IMR-90 (cell line): ENCODE results near the gene CCL28. TPM values are rescaled to one million over a fixed set of nuclear protein-coding genes. Genes with fewer than 3 reads are reported as not detected.

Experiments
- ATAC-seq: fragments of 200-7000 bp; cut with Tn5 transposase; 2 replicates; pipeline ENCODE4 v1.9.1; 2020; ENCODE audit warnings: low read depth, mild to moderate bottlenecking, moderate library complexity
- BruUV-seq: library from RNA; stranded (reverse); fragments of 400-500 nt; replicated peaks from 2 replicates; lab custom pipeline; 2021; lab: Mats Ljungman, UMichigan
- CTCF ChIA-PET: fragments of 300-600 bp; formaldehyde crosslinking; extraction: SDS; loops from one replicate; lab custom pipeline; 2021; ENCODE audit warnings: antibody characterized with exemption; lab: Yijun Ruan, JAX
- POLR2A ChIA-PET: fragments of 300-600 bp; sonication (Branson Sonifier 250); formaldehyde crosslinking; loops from one replicate; lab custom pipeline; 2022; ENCODE audit warnings: antibody characterized with exemption; ENCODE audit not compliant: unreplicated experiment; lab: Charles Lee
- DNase-seq: peaks from one replicate; pipeline ENCODE4 v3.0.0; 2013
- H2AFZ ChIP-seq: replicated peaks from 2 replicates; pipeline ENCODE3; 2013; ENCODE audit warnings: low read length, mild to moderate bottlenecking; ENCODE audit not compliant: poor library complexity
- H2AK5ac ChIP-seq: 2 replicates; pipeline ENCODE4 v1.6.1; 2013; ENCODE audit warnings: low read depth, low read length, inconsistent platforms
- H2AK9ac ChIP-seq: replicated peaks from 2 replicates; pipeline ENCODE3; 2013; ENCODE audit warnings: mild to moderate bottlenecking, low read depth, low read length, moderate library complexity; ENCODE audit not compliant: poor library complexity
- H2BK120ac ChIP-seq: 2 replicates; pipeline ENCODE4 v1.6.1; 2013; ENCODE audit warnings: low read depth, low read length, inconsistent platforms
- H2BK15ac ChIP-seq: 3 replicates; pipeline ENCODE4 v1.6.1; 2013; ENCODE audit warnings: low read depth, low read length, inconsistent platforms
- H2BK20ac ChIP-seq: 2 replicates; pipeline ENCODE4 v1.6.1; 2013; ENCODE audit warnings: low read depth, mild to moderate bottlenecking, inconsistent platforms, low read length, moderate library complexity
- H2BK5ac ChIP-seq: 2 replicates; pipeline ENCODE4 v1.6.1; 2013; ENCODE audit warnings: mild to moderate bottlenecking, low read depth, low read length, inconsistent platforms; ENCODE audit not compliant: poor library complexity, severe bottlenecking
- H3K14ac ChIP-seq: replicated peaks from 2 replicates; pipeline ENCODE4 v1.6.1; 2013; ENCODE audit warnings: low read depth, low read length, inconsistent platforms
- H3K18ac ChIP-seq: 2 replicates; pipeline ENCODE4 v1.6.1; 2013; ENCODE audit warnings: low read depth, low read length, control low read depth
- H3K23ac ChIP-seq: 2 replicates; pipeline ENCODE4 v1.6.1; 2013; ENCODE audit warnings: low read depth, low read length, inconsistent platforms
- H3K27ac ChIP-seq: 2 replicates; pipeline ENCODE4 v1.5.1; 2013; ENCODE audit warnings: mild to moderate bottlenecking, control low read depth, low read length; ENCODE audit not compliant: insufficient read depth
- H3K27me3 ChIP-seq: 2 replicates; pipeline ENCODE4 v1.6.1; 2013; ENCODE audit warnings: low read length; ENCODE audit not compliant: control insufficient read depth, insufficient read depth
- H3K36me3 ChIP-seq: 2 replicates; pipeline ENCODE4 v1.6.1; 2013; ENCODE audit warnings: low read length, mixed read lengths; ENCODE audit not compliant: control insufficient read depth, insufficient read depth
- H3K4ac ChIP-seq: 2 replicates; pipeline ENCODE4 v1.6.1; 2013; ENCODE audit warnings: low read depth, low read length, inconsistent platforms
- H3K4me1 ChIP-seq: 2 replicates; pipeline ENCODE4 v1.6.1; 2013; ENCODE audit warnings: low read length, mixed read lengths; ENCODE audit not compliant: control insufficient read depth, insufficient read depth
- H3K4me2 ChIP-seq: 2 replicates; pipeline ENCODE4 v1.6.1; 2013; ENCODE audit warnings: low read depth, mild to moderate bottlenecking, control low read depth, low read length, moderate library complexity
- H3K4me3 ChIP-seq: 2 replicates; pipeline ENCODE4 v1.5.1; 2013; ENCODE audit warnings: low read depth, mild to moderate bottlenecking, control low read depth, low read length, moderate library complexity; ENCODE audit not compliant: insufficient read depth
- H3K56ac ChIP-seq: 2 replicates; pipeline ENCODE4 v1.6.1; 2013; ENCODE audit warnings: low read length, inconsistent platforms; ENCODE audit not compliant: insufficient read depth; ENCODE audit errors: extremely low read depth
- H3K79me1 ChIP-seq, 2 experiments: 2 replicates each; pipeline ENCODE4 v1.6.1; 2013; ENCODE audit warnings: low read length in 2 of 2, inconsistent platforms in 1 of 2, low read depth in 1 of 2
- H3K9ac ChIP-seq: 2 replicates; pipeline ENCODE4 v1.6.1; 2013; ENCODE audit warnings: low read depth, low read length, control low read depth
- H3K9me1 ChIP-seq: 2 replicates; pipeline ENCODE4 v1.6.1; 2013; ENCODE audit warnings: low read length, inconsistent platforms; ENCODE audit not compliant: insufficient read depth
- H3K9me3 ChIP-seq: 2 replicates; pipeline ENCODE4 v1.6.1; 2013; ENCODE audit warnings: low read length; ENCODE audit not compliant: control insufficient read depth, insufficient read depth
- H4K20me1 ChIP-seq: 2 replicates; pipeline ENCODE4 v1.6.1; 2013; ENCODE audit warnings: low read length, inconsistent platforms; ENCODE audit not compliant: insufficient read depth
- H4K5ac ChIP-seq: 2 replicates; pipeline ENCODE4 v1.6.1; 2013; ENCODE audit warnings: mild to moderate bottlenecking, low read depth, low read length, control low read depth
- H4K8ac ChIP-seq, 2 experiments: 2 replicates each; pipeline ENCODE4 v1.6.1; 2013; ENCODE audit warnings: low read depth in 2 of 2, low read length in 2 of 2, control low read depth in 1 of 2, inconsistent platforms in 1 of 2
- H4K91ac ChIP-seq: 2 replicates; pipeline ENCODE4 v1.6.1; 2013; ENCODE audit warnings: low read depth, low read length, inconsistent platforms; ENCODE audit not compliant: insufficient read depth
- BHLHE40 ChIP-seq: fragments of 150-350 bp; IDR thresholded peaks from 2 replicates; pipeline ENCODE4 v1.6.1; 2016; ENCODE audit warnings: mild to moderate bottlenecking, low read depth, low read length
- CEBPB ChIP-seq: IDR thresholded peaks from 2 replicates; pipeline ENCODE4 v1.6.1; 2012; ENCODE audit warnings: low read depth, low read length, improper control_type of control experiment
- CHD1 ChIP-seq: IDR thresholded peaks from 2 replicates; pipeline ENCODE4 v1.6.1; 2012; ENCODE audit warnings: low read depth, low read length, improper control_type of control experiment
- CTCF ChIP-seq: conservative IDR thresholded peaks from 2 replicates; pipeline ENCODE4 v1.5.1; 2012; ENCODE audit warnings: mild to moderate bottlenecking, low read depth, low read length, improper control_type of control experiment
- ELK1 ChIP-seq: fragments of 150-350 bp; IDR thresholded peaks from 2 replicates; pipeline ENCODE4 v1.6.1; 2016; ENCODE audit warnings: low read depth, mild to moderate bottlenecking, low read length, moderate library complexity, borderline replicate concordance
- FOS ChIP-seq: fragments of 150-350 bp; IDR thresholded peaks from 2 replicates; pipeline ENCODE4 v1.6.1; 2016; ENCODE audit warnings: low read depth, low read length
- MAFK ChIP-seq: IDR thresholded peaks from 2 replicates; pipeline ENCODE4 v1.6.1; 2012; ENCODE audit warnings: low read depth, low read length, improper control_type of control experiment
- MAZ ChIP-seq: IDR thresholded peaks from 2 replicates; pipeline ENCODE4 v1.6.1; 2012; ENCODE audit warnings: low read depth, mild to moderate bottlenecking, low read length, improper control_type of control experiment, moderate library complexity, borderline replicate concordance
- MXI1 ChIP-seq: IDR thresholded peaks from 2 replicates; pipeline ENCODE4 v1.6.1; 2012; ENCODE audit warnings: low read depth, mild to moderate bottlenecking, low read length, moderate library complexity, borderline replicate concordance
- NFE2L2 ChIP-seq: fragments of 150-350 bp; IDR thresholded peaks from 2 replicates; pipeline ENCODE4 v1.6.1; 2016; ENCODE audit warnings: low read depth, mild to moderate bottlenecking, low read length
- POLR2A ChIP-seq: IDR thresholded peaks from 2 replicates; pipeline ENCODE4 v1.6.1; 2012; ENCODE audit warnings: mild to moderate bottlenecking, low read depth, low read length
- RAD21 ChIP-seq: IDR thresholded peaks from 2 replicates; pipeline ENCODE4 v1.6.1; 2012; ENCODE audit warnings: low read length, improper control_type of control experiment
- RCOR1 ChIP-seq: IDR thresholded peaks from 2 replicates; pipeline ENCODE4 v1.6.1; 2012; ENCODE audit warnings: mild to moderate bottlenecking, low read length, improper control_type of control experiment; ENCODE audit not compliant: insufficient replicate concordance
- RFX5 ChIP-seq: IDR thresholded peaks from 2 replicates; pipeline ENCODE4 v1.8.0; 2012; ENCODE audit warnings: low read depth, mild to moderate bottlenecking, low read length, moderate library complexity
- SMC3 ChIP-seq: fragments of 150-350 bp; IDR thresholded peaks from 2 replicates; pipeline ENCODE4 v1.6.1; 2016; ENCODE audit warnings: low read depth, mild to moderate bottlenecking, antibody characterized with exemption, low read length, moderate library complexity
- USF2 ChIP-seq: fragments of 150-350 bp; IDR thresholded peaks from 2 replicates; pipeline ENCODE4 v1.6.1; 2017; ENCODE audit warnings: mild to moderate bottlenecking, antibody characterized with exemption, low read length, low read depth
- dilution Hi-C: fragments of 300-500 bp; cut with HindIII; formaldehyde crosslinking; loops from one replicate; pipeline ENCODE4 v1.14.3; 2018; ENCODE audit warnings: low sequenced_read_pairs; ENCODE audit not compliant: unreplicated experiment
- in situ Hi-C: fragments of 300-500 bp; cut with MboI; formaldehyde crosslinking; loops from 3 replicates; pipeline ENCODE4 v1.14.3; 2019; ENCODE audit warnings: low sequenced_read_pairs, inconsistent platforms, mixed read lengths
- intact Hi-C: fragments of 100-400 bp; cut with micrococcal nuclease; formaldehyde crosslinking; loops from 2 replicates; pipeline ENCODE4 v1.10.0; 2022
- polyA plus RNA-seq, 3 experiments: library from polyadenylated mRNA; depleted of rRNA; stranded (reverse); fragments of >200 nt; gene quantifications; 2 replicates each; pipeline ENCODE4 v1.2.3, GENCODE V29; 2012; ENCODE audit warnings: low replicate concordance in 1 of 3
- total RNA-seq: library from RNA; depleted of rRNA; stranded (reverse); fragments of >200 nt; gene quantifications from 2 replicates; pipeline ENCODE4 v1.2.3, GENCODE V29; 2012

Gene CCL28
- total and polyA plus RNA-seq, 2 of the 4 experiments (the other 2 are of a cell fraction), result under 0.01 to 0.02 TPM

DNA sequence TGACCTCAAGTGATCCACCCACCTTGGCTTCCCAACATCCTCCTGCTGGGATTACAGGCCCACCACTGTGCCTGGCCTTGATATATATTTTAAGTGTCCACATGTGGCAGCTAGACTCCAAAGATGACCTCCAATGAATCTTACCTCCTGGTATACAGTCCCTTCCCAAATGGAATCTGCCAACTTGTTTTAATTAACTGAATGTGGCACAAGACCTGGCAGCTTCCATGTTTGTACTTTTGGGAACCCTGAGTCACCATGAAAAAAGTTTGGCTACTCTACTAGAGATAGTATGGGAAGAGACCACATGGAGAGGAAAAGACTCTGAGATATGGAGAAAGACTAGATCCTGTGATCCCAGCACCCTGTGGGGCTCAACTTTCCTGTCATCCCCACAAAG is 42.5 kb downstream of the CCL28 start:
- no TSS peak for BruUV-seq
- POLR2A ChIA-PET, result no interaction called here
- no peak for ATAC-seq

More for the DNA sequence above, 42.5 kb downstream of the CCL28 start:
- Histone ChIP-seq H3K9ac (no peak overlapping the region), H3K79me1 (no peaks in the 10 kb centered on the region), H2AK9ac (no peak overlapping the region), H3K27me3 (no peaks in the 10 kb centered on the region), H3K27ac (no peak overlapping the region), H2BK120ac (no peak overlapping the region), H3K4me1 (no peaks in the 10 kb centered on the region), H2BK15ac (no peak overlapping the region), H2AK5ac (no peak overlapping the region), H4K91ac (no peak overlapping the region), H2AFZ (no peak overlapping the region), H3K56ac (no peak overlapping the region), H3K9me1 (no peaks in the 10 kb centered on the region), H3K36me3 (no peaks in the 10 kb centered on the region), H3K4ac (no peak overlapping the region), H3K4me2 (no peak overlapping the region), H2BK5ac (no peak overlapping the region), H2BK20ac (no peak overlapping the region), H4K20me1 (no peaks in the 10 kb centered on the region), H3K4me3 (no peak overlapping the region), H4K5ac (no peak overlapping the region), H3K14ac (no peak overlapping the region), H3K9me3 (no peaks in the 10 kb centered on the region), H3K23ac (no peak overlapping the region), H3K18ac (no peak overlapping the region), H4K8ac (no peak overlapping the region)
- intact Hi-C loops, result no loop called here
- CTCF ChIA-PET, result no interaction called here
- no peak for DNase-seq
- TF ChIP-seq RFX5 (no peak), CTCF (no peak), RAD21 (no peak), MXI1 (no peak), SMC3 (no peak), CEBPB (no peak), POLR2A (no peak), RCOR1 (no peak), ELK1 (no peak), CHD1 (no peak), BHLHE40 (no peak), NFE2L2 (no peak), MAZ (no peak), USF2 (no peak), MAFK (no peak), FOS (no peak)
- in situ Hi-C loops, result no loop called here
- dilution Hi-C loops, result no loop called here
